ENCODE data around the gene ABCC8.

ABCC8 gene

GRCh38 chr11:17406818-17407149 is 69.9 kb downstream of the ABCC8 start:
- TF ChIP-seq CTCF (IDR thresholded peaks at IDR 0.05), result no peak

- TF ChIP-seq CTCF (IDR thresholded peaks at IDR 0.05), result no peak
Measured at GRCh38 chr11:17406082-17406817, 70.4 kb downstream of the ABCC8 start.

DNA sequence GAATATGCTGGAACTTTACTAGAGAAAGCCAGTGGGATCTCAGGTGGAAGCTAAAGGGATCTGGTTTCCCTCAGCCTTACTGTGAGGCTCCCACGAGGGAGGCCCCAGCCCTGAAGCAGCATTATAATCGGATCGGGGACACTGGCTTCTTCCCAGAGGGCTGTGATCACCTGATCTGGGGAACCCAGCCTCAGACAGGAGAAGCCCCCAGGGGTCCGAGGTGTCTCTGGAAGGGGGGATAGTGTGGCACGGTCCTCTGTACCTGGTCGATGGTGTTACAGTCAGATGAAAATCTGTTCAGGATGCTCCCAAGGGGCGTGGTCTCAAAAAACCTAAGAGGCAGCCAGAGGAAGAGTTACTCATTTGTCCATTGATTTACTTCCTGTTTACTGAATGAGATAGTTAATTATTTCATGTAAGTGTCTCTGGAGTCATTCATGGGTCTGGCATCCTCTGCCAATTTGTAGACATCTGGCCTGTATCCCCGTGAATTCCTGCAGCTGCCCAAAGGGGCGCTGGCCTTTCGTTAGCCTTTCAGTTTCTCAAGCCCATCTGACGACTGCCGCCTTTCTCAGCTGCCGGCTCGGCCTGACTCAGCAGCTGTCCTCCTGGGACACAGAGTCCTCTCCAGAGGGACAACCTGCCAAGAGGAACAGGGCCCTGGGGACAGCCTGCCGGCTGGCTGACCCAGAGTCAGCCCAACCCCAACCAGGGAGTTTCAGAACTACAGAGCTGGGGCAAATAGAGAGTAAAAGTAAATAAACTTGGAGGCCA is 71.2 kb downstream of the ABCC8 start:
- no peak for TF ChIP-seq CTCF (IDR thresholded peaks at IDR 0.05)

- no peak for TF ChIP-seq CTCF (IDR thresholded peaks at IDR 0.05)
Measured at GRCh38 chr11:17403980-17404759, 72.5 kb downstream of the ABCC8 start.

GRCh38 chr11:17402486-17402885 is 74.2 kb downstream of the ABCC8 start:
- TF ChIP-seq CTCF (IDR thresholded peaks at IDR 0.05), result no peak

DNA sequence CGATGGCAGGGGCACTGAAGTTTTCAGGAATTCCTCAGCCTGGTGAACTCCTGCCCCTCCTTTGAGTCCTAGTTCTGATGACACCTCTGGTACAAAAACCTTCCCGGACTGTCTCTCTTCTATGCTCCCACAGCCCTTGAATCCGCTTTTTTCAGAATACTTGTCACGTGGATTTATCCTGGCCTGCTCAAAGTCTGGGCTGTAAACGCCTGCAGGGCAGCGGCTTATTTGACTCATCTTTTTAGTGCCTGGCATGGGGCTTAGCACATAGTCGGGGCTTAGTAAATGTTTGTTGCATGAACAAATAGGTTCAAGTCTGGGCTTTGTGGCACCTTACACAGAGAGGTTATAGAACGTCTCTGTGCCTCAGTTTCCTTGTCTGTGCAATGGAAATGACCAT is 74.8 kb downstream of the ABCC8 start:
- TF ChIP-seq CTCF (IDR thresholded peaks at IDR 0.05), result no peak

GRCh38 chr11:17401316-17401715 is 75.3 kb downstream of the ABCC8 start:
- no peak for TF ChIP-seq CTCF (IDR thresholded peaks at IDR 0.05)

Measured in LNCAP (cell line).